ENCODE results near the gene LEP. TPM values are rescaled to one million over a fixed set of nuclear protein-coding genes. Genes with fewer than 3 reads are reported as not detected.

The LEP gene
- total RNA-seq, 4 donors from 2014 or later, result not detected

DNA sequence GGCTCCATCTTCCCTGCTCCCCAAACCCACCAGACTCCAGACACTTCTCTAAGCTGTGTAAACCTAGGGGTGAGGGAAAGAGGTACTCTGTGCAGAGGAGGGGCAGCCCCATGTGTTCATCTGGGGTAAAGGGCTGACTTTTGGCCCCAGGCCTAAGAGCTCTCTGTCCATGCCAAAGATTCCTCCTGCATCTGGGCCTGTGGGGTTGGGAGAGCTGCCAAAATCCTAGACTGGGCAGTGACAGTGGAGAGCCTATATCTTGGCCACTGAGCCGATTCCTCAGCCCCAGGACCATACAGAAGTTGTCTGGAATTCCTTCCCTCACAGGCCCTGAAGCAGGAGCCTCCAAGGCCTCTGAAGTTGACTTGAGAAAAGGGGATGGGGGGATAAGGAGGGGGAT, 25.3 kb upstream of the LEP start:
- Histone ChIP-seq H3K36me3 (no peaks in the 10 kb centered on the region), H3K4me3 (no peak overlapping the region), H3K27ac (no peak overlapping the region), H3K4me1 (peaks cover 0 to 7% (median 0%) of the 10 kb centered on the region in 3 donors), H3K27me3 (peaks cover 0 to 14% (median 0%) of the 10 kb centered on the region in 4 donors), H3K9me3 (no peaks in the 10 kb centered on the region)
- intact Hi-C loops (cut with DNase I), result loop anchor here (5.0 kb wide), 1 partner anchor 83 kb away; no protein-coding TSS in a partner anchor
- 14 to 17% methylated on average over 1 of the region's 1 CpG for WGBS, 2 donors
- DNase-seq, result no peak
- TF ChIP-seq, protein P1, sequence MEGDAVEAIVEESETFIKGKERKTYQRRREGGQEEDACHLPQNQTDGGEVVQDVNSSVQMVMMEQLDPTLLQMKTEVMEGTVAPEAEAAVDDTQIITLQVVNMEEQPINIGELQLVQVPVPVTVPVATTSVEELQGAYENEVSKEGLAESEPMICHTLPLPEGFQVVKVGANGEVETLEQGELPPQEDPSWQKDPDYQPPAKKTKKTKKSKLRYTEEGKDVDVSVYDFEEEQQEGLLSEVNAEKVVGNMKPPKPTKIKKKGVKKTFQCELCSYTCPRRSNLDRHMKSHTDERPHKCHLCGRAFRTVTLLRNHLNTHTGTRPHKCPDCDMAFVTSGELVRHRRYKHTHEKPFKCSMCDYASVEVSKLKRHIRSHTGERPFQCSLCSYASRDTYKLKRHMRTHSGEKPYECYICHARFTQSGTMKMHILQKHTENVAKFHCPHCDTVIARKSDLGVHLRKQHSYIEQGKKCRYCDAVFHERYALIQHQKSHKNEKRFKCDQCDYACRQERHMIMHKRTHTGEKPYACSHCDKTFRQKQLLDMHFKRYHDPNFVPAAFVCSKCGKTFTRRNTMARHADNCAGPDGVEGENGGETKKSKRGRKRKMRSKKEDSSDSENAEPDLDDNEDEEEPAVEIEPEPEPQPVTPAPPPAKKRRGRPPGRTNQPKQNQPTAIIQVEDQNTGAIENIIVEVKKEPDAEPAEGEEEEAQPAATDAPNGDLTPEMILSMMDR (IDR thresholded peaks at IDR 0.05), result no peak
- TF ChIP-seq POLR2A (IDR thresholded peaks at IDR 0.05), result no peak

DNA sequence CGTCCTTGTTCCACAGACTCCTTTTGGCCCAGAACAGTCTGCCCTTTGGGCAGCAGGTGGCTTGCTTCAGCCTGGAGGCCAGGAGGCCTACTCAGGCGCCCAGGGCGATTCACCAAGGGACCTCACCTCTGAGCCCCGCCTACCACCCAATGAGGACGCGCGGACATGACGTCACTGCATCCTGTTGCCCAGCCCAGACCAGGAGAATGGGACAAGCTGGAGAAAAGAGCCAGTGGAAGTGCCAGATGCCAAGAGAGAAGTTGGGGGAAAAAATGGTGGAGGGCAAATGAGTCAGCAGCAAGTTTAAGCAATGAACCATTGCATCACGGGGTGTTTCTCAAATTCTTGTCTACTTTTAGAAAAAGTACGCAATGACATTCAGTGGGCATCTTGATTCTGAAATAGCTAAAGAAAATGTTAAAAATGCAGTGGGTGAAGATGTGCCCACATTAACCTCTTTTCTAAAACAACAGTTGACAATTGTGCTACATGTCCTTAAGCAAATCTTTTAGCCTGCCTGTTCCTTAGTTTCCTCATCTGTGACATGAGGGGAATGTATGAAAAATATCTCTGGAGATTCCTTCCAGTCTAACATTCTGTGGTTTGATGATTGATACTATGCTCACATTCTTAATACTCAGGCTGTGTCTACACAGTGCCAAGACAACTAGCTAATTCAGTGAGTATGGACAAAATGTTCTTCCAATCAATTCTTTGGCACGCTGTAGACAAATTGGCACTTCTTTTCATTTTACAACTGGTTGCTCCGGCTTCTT, 23.9 kb upstream of the LEP start:
- peaks cover 0 to 16% (median 0%) of the 10 kb centered on the region in 3 donors for H3K4me1 ChIP-seq
- H3K27me3 ChIP-seq, result peaks cover 0 to 6% (median 0%) of the 10 kb centered on the region in 4 donors
- H3K36me3 ChIP-seq, result no peaks in the 10 kb centered on the region
- WGBS, 2 donors, result 57 to 78% methylated on average over 7 to 12 of the region's 12 CpGs
- no peak for DNase-seq
- no peaks in the 10 kb centered on the region for H3K9me3 ChIP-seq
- TF ChIP-seq, protein P1 (IDR thresholded peaks at IDR 0.05), result no peak
- TF ChIP-seq POLR2A (IDR thresholded peaks at IDR 0.05), result no peak
- H3K4me3 ChIP-seq, result no peak overlapping the region
- no peak overlapping the region for H3K27ac ChIP-seq
- intact Hi-C loops (cut with DNase I), result loop anchor here (5.0 kb wide), 1 partner anchor 85 kb away; no protein-coding TSS in a partner anchor

DNA sequence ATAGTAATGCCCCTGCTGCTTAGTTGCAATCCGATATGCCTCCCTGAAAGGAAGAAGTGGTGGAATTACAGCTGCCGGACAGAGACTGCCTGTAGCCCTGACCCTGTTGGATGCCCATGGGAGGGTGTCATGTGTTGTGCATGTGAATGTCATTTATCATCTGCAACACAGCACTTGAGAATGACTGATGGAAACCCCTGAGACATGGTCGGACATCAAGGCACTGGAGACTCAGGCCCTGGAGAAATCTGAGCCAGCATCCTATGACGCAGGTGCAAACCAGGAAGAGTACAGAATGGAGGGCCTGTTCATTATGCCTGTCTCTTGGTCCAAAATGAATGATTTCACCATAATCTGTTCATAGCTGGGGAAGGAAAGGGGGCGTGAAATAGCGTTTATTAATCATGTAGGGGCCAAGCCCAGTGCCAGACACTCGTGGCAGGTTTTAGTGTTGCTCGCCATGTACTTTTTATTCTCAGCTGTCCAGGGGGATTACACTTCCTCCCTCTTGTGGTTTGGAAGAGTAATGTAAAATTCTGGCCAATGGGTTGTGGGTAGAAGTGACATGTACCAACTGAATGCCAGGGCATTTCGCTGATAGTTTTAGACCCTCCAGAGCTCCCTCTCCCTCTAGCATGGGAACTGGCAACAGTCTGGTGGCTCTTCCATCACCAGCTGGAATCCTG, 23.0 kb upstream of the LEP start:
- H3K4me1 ChIP-seq, result peaks cover 0 to 17% (median 0%) of the 10 kb centered on the region in 3 donors
- no peak overlapping the region for H3K27ac ChIP-seq
- TF ChIP-seq POLR2A (IDR thresholded peaks at IDR 0.05), result no peak
- TF ChIP-seq, protein P1 (IDR thresholded peaks at IDR 0.05), result no peak
- no peak overlapping the region for H3K4me3 ChIP-seq
- no peak for DNase-seq
- 65 to 70% methylated on average over 8 to 9 of the region's 9 CpGs for WGBS, 2 donors
- H3K9me3 ChIP-seq, result no peaks in the 10 kb centered on the region
- H3K36me3 ChIP-seq, result no peaks in the 10 kb centered on the region
- H3K27me3 ChIP-seq, result peaks cover 0 to 10% (median 0%) of the 10 kb centered on the region in 4 donors
- intact Hi-C loops (cut with DNase I), result loop anchor here (5.0 kb wide), 1 partner anchor 86 kb away; no protein-coding TSS in a partner anchor

DNA sequence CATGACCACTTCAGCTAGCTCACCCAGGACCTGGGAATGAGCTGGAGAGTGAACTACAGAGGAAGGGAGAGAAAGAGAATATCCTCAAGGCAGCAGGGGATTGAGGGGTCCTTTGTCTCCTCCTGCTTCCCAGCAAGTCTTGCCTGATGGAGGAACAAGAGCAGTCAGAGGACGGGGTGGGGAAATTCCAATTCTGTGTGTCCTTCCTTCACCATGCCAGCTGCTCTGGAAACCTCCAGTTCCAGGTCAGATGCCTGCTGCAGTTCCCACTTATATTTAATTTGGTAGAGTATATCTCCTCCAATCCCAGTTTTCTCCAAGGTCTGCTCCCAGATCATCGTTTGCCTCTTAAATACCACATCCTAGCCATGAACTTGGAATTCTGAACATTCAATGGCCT, 21.4 kb upstream of the LEP start:
- Histone ChIP-seq H3K27me3 (peaks cover 0 to 11% (median 0%) of the 10 kb centered on the region in 4 donors), H3K9me3 (no peaks in the 10 kb centered on the region), H3K36me3 (no peaks in the 10 kb centered on the region), H3K4me1 (peaks cover 0 to 17% (median 0%) of the 10 kb centered on the region in 3 donors), H3K27ac (no peak overlapping the region), H3K4me3 (no peak overlapping the region)
- 78 to 85% methylated on average over 2 of the region's 2 CpGs for WGBS, 2 donors
- intact Hi-C loops (cut with DNase I), result loop anchor here (5.0 kb wide), 1 partner anchor 87 kb away; no protein-coding TSS in a partner anchor
- no peak for TF ChIP-seq POLR2A (IDR thresholded peaks at IDR 0.05)
- TF ChIP-seq, protein P1 (IDR thresholded peaks at IDR 0.05), result no peak
- no peak for DNase-seq

DNA sequence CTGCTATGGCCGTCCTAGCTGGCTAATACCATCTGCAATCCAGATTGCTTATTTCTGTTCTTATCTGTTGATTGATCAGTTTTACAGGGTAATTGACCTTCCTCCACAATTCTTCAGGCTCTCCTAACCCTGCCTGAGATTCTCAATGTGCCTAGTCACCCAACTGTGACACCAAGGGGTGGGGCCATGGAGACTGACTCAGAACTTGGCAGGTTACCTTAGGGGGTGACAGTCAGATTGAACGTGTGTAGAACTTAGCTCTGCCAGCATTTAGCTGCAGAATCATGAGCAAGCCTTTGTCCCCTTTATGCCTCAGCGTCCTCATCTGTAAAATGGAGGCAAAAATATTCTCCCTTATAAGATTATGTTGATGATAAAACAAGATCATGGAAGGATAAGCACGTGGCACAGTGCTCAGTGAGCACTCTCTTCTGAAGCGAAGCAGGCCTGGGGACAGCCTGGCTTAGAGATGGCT, 19.1 kb upstream of the LEP start:
- Histone ChIP-seq H3K4me1 (peaks cover 0 to 10% (median 0%) of the 10 kb centered on the region in 3 donors), H3K4me3 (no peak overlapping the region), H3K36me3 (no peaks in the 10 kb centered on the region), H3K27ac (no peak overlapping the region), H3K27me3 (peaks cover 0 to 11% (median 0%) of the 10 kb centered on the region in 4 donors), H3K9me3 (no peaks in the 10 kb centered on the region)
- 51 to 58% methylated on average over 5 of the region's 5 CpGs for WGBS, 2 donors
- TF ChIP-seq POLR2A (IDR thresholded peaks at IDR 0.05), result no peak
- TF ChIP-seq, protein P1 (IDR thresholded peaks at IDR 0.05), result no peak
- no peak for DNase-seq
- intact Hi-C loops (cut with DNase I), result no loop called here

Measured in esophagus squamous epithelium (tissue), 5 donors.